VCaP (cell line): ENCODE results near the gene GABRB2.
A peak's percentile ranks its signal among the peaks of the same experiment; 100 is the strongest.

Source experiments
- H3K27ac ChIP-seq: fragments of 450-650 bp; 2 replicates; pipeline ENCODE4 v1.5.1; 2017
- CTCF ChIP-seq: fragments of 450-650 bp; conservative IDR thresholded peaks from 2 replicates; pipeline ENCODE4 v1.5.1; 2017; ENCODE audit warnings: mild to moderate bottlenecking, moderate library complexity

The GABRB2 gene

GRCh38 chr5:161548487-161549094, 2.1 kb upstream of the GABRB2 start:
- TF ChIP-seq CTCF = no peak
- no peak overlapping the region for H3K27ac ChIP-seq

- no peak overlapping the region for H3K27ac ChIP-seq
- no peak for TF ChIP-seq CTCF
Observed at GRCh38 chr5:161547738-161548486, 1.4 kb upstream of the GABRB2 start.

- TF ChIP-seq CTCF = no peak
- no peak overlapping the region for H3K27ac ChIP-seq
Observed at GRCh38 chr5:161547406-161547737, 847 bp upstream of the GABRB2 start.

DNA sequence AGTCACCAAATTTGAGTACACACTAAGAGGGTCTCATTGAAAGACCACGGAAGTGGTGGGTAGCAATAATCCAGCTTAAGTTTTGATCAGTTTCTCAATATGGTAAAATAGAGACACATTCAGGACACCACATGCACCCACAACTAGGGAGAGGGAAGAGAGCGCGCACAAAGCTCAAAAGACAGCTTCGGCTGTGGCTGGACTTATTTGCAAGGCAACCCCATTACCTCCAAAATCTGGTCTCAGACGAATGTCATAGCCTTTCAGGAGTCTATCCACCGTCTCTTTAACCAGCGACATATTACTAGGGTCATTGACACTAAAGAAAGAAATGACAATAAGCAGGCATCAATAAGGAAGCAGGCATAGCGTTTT, 443 bp downstream of the GABRB2 start:
- H3K27ac ChIP-seq = no peak overlapping the region
- TF ChIP-seq CTCF = no peak

GRCh38 chr5:161545344-161546094, 1.0 kb downstream of the GABRB2 start:
- no peak for TF ChIP-seq CTCF
- H3K27ac ChIP-seq = no peak overlapping the region

GRCh38 chr5:161544350-161544765, 2.2 kb downstream of the GABRB2 start:
- no peak overlapping the region for H3K27ac ChIP-seq
- peak; percentile 98 for TF ChIP-seq CTCF

DNA sequence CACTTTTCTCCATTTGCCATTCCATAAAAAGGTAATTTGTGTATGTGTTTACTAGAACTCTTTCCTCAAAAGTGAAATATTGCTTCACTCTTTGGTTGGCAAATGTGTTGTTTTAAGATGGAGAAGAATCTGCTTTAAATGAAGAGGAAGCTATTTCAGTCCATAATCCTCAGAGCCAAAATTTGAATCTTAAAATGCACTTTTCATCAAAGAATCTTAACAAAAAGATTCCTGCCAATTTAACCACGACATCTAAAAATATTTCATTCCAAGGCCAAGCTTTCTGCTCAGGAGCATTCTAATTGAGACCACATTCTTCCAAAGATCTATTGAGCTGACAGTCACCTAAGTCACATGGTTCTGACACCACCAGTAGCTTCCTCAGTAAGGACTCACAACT, 7.5 kb downstream of the GABRB2 start:
- TF ChIP-seq CTCF = no peak
- no peak overlapping the region for H3K27ac ChIP-seq
